Thoracic aorta (tissue), 2 donors: ENCODE results near the gene FGF6. TPM values are rescaled to one million over a fixed set of nuclear protein-coding genes. Genes with fewer than 3 reads are reported as not detected.
"Not testable (repeated sequence)": the region's sequence is repeated elsewhere in the genome, so short reads cannot be mapped to it uniquely, and the experiment has no call there.

Experiments
- ATAC-seq: fragments of 150-250 bp; one replicate; pipeline ENCODE4 v1.8.0; 2017; ENCODE audit warnings: low read depth; ENCODE audit not compliant: insufficient number of reproducible peaks, low FRiP score
- DNase-seq: peaks from one replicate; pipeline ENCODE4 v3.0.0-alpha.2; 2020; ENCODE audit warnings: low spot score
- H3K27ac ChIP-seq, 2 donors: fragments of 200-600 bp; sonication (generic); 1 replicate in 1 of 2; 2 replicates in 1 of 2; pipeline ENCODE4 v1.5.1; 2016; ENCODE audit warnings: mild to moderate bottlenecking in 2 of 2, moderate library complexity in 2 of 2
- H3K27me3 ChIP-seq: fragments of 200-600 bp; sonication (generic); replicated peaks from 2 replicates; pipeline ENCODE4 v1.6.0; 2016; ENCODE audit warnings: mild to moderate bottlenecking; ENCODE audit not compliant: insufficient read depth
- H3K36me3 ChIP-seq: fragments of 200-600 bp; sonication (generic); one replicate; pipeline ENCODE4 v1.5.1; 2016
- H3K4me1 ChIP-seq, 2 donors: fragments of 200-600 bp; sonication (generic); 1 replicate in 1 of 2; 2 replicates in 1 of 2; pipeline versions ENCODE4 v1.5.1 to v1.6.0; 2016; ENCODE audit warnings: low read depth in 2 of 2, mild to moderate bottlenecking in 1 of 2; ENCODE audit not compliant: control insufficient read depth in 1 of 2
- H3K4me3 ChIP-seq: fragments of 200-600 bp; sonication (generic); 2 replicates; pipeline ENCODE4 v1.5.1; 2016; ENCODE audit warnings: mild to moderate bottlenecking
- H3K9me3 ChIP-seq: fragments of 200-600 bp; sonication (generic); 2 replicates; pipeline ENCODE4 v1.5.1; 2016
- total RNA-seq, 2 donors: library from RNA; depleted of rRNA; stranded (reverse); fragments of >200 nt; gene quantifications; one replicate each; pipeline versions ENCODE4 v1.1.0 to v1.2.3, GENCODE V29; 2016
- TF ChIP-seq, protein P1 (sequence below): fragments of 200-600 bp; sonication (generic); IDR thresholded peaks from one replicate; pipeline ENCODE4 v1.5.1; 2019; ENCODE audit warnings: antibody characterized with exemption

The FGF6 gene
- total RNA-seq, 2 donors from 2014 or later, result not detected

DNA sequence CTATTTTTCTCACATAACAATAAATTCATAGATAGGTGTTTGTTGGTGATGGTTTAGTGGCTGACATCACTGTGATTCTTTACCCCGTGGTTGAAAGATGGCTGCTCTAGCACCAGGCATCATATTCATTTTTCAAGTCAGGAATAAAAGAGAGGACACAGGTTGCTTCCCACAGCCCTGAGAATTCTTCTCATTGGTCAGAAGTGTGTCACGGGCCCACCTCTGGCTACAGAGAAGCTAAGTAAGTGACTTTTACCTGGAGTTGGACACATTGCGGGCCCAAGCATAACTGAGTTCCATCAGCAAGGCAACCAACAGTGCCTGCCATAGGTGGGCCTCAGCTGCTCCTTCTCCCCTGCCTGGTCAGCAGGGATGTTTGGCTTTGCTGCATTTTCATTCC, 38.5 kb downstream of the FGF6 start:
- no peaks in the 10 kb centered on the region for H3K27me3 ChIP-seq
- no peaks in the 10 kb centered on the region for H3K4me1 ChIP-seq
- no peak overlapping the region for H3K4me3 ChIP-seq
- ATAC-seq (no peak), DNase-seq (no peak)
- no peaks in the 10 kb centered on the region for H3K36me3 ChIP-seq
- no peaks in the 10 kb centered on the region for H3K9me3 ChIP-seq
- H3K27ac ChIP-seq, result no peak overlapping the region
- TF ChIP-seq, protein P1, sequence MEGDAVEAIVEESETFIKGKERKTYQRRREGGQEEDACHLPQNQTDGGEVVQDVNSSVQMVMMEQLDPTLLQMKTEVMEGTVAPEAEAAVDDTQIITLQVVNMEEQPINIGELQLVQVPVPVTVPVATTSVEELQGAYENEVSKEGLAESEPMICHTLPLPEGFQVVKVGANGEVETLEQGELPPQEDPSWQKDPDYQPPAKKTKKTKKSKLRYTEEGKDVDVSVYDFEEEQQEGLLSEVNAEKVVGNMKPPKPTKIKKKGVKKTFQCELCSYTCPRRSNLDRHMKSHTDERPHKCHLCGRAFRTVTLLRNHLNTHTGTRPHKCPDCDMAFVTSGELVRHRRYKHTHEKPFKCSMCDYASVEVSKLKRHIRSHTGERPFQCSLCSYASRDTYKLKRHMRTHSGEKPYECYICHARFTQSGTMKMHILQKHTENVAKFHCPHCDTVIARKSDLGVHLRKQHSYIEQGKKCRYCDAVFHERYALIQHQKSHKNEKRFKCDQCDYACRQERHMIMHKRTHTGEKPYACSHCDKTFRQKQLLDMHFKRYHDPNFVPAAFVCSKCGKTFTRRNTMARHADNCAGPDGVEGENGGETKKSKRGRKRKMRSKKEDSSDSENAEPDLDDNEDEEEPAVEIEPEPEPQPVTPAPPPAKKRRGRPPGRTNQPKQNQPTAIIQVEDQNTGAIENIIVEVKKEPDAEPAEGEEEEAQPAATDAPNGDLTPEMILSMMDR, result no peak

DNA sequence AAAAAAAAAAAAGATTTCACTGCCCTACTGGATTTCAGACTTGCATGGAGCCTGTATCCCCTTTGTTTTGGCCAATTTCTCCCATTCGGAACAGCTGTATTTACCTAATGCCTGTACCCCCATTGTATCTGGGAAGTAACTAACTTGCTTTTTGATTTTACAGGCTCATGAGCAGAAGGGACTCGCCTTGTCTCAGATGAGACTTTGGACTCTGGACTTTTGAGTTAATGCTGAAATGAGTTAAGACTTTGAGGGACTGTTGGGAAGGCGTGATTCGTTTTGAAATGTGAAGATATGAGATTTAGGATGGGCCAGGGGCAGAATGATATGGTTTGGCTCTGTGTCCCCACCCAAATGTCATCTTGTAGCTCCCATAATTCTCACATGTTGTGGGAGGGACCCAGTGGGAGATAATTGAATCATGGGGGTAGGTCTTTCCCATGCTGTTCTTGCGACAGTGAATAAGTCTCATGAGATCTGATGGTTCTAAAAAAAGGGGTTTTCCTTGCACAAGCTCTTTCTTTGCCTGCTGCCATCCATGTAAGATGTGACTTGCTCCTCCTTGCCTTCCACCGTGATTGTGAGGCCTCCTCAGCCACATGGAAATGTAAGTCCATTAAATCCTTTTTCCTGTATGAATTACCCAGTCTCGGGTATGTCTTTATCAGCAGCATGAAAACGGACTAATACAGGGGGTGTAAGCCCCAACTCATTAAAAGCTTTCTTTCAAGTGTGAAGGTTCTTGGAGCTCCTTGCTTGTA, 40.6 kb downstream of the FGF6 start:
- H3K36me3 ChIP-seq, H3K27ac ChIP-seq, H3K4me3 ChIP-seq, DNase-seq, H3K27me3 ChIP-seq, H3K9me3 ChIP-seq, H3K4me1 ChIP-seq, ATAC-seq: not testable (repeated sequence)

DNA sequence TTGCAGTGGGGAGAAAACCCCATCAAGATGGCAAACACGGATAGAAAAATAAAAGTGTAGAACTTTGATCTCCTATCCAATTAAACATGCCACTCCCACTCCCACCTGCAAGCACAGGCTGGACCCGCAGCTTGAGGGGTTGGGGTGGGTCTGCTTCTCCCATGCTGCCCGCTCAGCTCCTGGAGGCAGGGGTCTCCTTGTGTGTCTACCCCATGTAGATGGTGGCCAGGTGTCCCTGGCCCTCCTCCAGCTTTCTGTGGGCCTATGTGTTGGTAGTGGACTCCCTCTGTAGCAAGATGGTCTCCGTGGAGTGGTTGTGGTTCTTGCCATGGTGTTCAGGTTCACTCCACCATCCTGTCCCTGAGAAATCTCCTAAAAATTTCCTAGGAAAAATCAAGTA, 42.6 kb downstream of the FGF6 start:
- H3K36me3 ChIP-seq, result no peaks in the 10 kb centered on the region
- H3K4me1 ChIP-seq, result no peaks in the 10 kb centered on the region
- no peak for DNase-seq
- no peak overlapping the region for H3K4me3 ChIP-seq
- no peaks in the 10 kb centered on the region for H3K9me3 ChIP-seq
- H3K27ac ChIP-seq, result no peak overlapping the region
- no peaks in the 10 kb centered on the region for H3K27me3 ChIP-seq
- ATAC-seq, result no peak
- TF ChIP-seq, protein P1, result no peak

DNA sequence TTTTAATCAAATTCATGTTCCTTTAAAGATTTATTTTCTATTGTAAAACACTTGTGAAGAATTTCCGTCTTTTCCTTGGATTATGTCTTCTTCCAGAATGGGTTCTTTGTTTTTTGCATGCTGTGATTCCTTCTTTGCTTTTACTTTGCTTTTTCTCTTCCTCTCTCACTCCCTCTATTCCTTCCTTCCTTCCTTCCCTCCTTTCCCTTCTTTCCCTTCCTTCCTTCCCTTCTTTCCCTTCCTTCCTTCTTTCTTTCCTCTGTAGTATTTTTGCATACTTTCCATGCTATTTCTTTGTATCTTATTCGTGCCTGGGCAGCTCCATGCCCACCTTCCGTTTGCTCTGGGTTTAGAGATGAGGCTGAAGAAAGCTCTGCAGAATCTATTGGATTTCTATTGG, 44.5 kb downstream of the FGF6 start:
- no peaks in the 10 kb centered on the region for H3K9me3 ChIP-seq
- no peaks in the 10 kb centered on the region for H3K27me3 ChIP-seq
- H3K27ac ChIP-seq, result no peak overlapping the region
- no peak for ATAC-seq
- H3K36me3 ChIP-seq, result no peaks in the 10 kb centered on the region
- H3K4me3 ChIP-seq, result no peak overlapping the region
- H3K4me1 ChIP-seq, result no peaks in the 10 kb centered on the region
- TF ChIP-seq, protein P1, result no peak
- no peak for DNase-seq

DNA sequence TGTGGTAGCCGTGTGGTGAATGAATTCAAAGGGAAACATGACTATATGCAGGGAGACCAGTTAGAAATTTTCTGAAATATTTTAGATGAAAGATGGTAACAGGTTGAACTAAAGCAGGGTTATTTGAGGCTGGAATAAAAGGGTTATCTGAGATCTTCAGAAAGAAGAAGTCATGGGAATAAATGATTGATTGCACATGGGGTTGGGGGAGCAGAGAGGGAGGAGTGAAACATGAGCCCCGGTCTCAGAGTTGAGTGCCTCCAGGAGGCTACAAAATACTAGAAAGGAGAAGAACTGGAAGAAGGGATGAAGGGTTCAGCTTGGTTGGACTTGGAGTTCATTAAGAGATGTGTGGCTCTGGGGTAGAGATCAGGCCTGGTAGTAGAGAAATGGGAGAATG, 49.8 kb downstream of the FGF6 start:
- H3K27ac ChIP-seq, result no peak overlapping the region
- no peak overlapping the region for H3K4me3 ChIP-seq
- no peaks in the 10 kb centered on the region for H3K27me3 ChIP-seq
- no peak for DNase-seq
- no peaks in the 10 kb centered on the region for H3K36me3 ChIP-seq
- no peaks in the 10 kb centered on the region for H3K4me1 ChIP-seq
- TF ChIP-seq, protein P1, result no peak
- no peak for ATAC-seq
- no peaks in the 10 kb centered on the region for H3K9me3 ChIP-seq

DNA sequence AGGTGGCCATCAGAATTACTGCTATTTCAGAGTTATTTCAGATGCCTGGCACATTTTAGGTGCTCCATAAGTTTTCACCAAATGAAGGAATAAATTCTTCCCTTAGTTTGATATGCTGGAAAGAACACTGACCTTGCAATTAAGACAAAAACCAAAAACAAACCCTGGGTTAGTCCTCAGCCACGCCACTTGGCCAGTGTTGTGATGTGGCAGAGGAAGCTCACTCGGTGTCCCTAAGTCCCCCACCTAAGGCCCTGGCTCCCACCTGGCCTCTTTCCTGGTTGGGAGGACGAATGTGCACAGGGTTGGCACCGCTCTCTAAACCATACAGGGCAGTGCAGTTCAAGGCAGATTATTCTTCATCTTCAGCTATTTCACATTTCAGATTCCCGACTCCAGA, 52.4 kb downstream of the FGF6 start:
- Histone ChIP-seq H3K4me1 (no peaks in the 10 kb centered on the region), H3K36me3 (no peaks in the 10 kb centered on the region), H3K4me3 (no peak overlapping the region), H3K27me3 (no peaks in the 10 kb centered on the region), H3K27ac (no peak overlapping the region), H3K9me3 (no peaks in the 10 kb centered on the region)
- DNase-seq (no peak), ATAC-seq (no peak)
- TF ChIP-seq, protein P1, result no peak
